ENCODE data around the gene DNAAF2. TPM values are rescaled to one million over a fixed set of nuclear protein-coding genes. Genes with fewer than 3 reads are reported as not detected.
A peak's percentile ranks its signal among the peaks of the same experiment; 100 is the strongest.
"Not testable (repeated sequence)": the region's sequence is repeated elsewhere in the genome, so short reads cannot be mapped to it uniquely, and the experiment has no call there.

DNAAF2 gene
- total RNA-seq, result 1 to 10 TPM; 7.2 to 8.0 TPM

- ATAC-seq (peak; percentile 48 to 53), DNase-seq (ENCODE audit: low spot score in 2 of 2) (peak; percentile 68 to 71)
- Mint-ChIP-seq H3K27ac (peak within 1 kb of the TSS; percentile 93 to 100), H3K9me3 (no peaks in the 10 kb centered on the region), H3K36me3 (peaks cover 31 to 40% of the 10 kb centered on the region in 2 donors)
These were observed at the start of gene DNAAF2 for GRCh38 chr14:49634547-49635334. DNAAF2 (minus strand) TSS chr14:49635244; CDS start chr14:49635149, 95 bp downstream.

- Mint-ChIP-seq H3K36me3 (peaks cover 28 to 37% of the 10 kb centered on the region in 2 donors), H3K9me3 (peaks cover 0 to 3% of the 10 kb centered on the region in 2 donors), H3K27ac (no peak overlapping the region)
- peak; percentile 20 to 58 for ATAC-seq
- no peak for DNase-seq (ENCODE audit: low spot score in 2 of 2)
These were observed 44.2 kb upstream of the DNAAF2 start for GRCh38 chr14:49679271-49679670.

GRCh38 chr14:49677643-49678042 lies 42.6 kb upstream of the DNAAF2 start:
- no peak for ATAC-seq
- Mint-ChIP-seq H3K36me3 (peaks cover 39 to 50% of the 10 kb centered on the region in 2 donors), H3K9me3 (peaks cover 0 to 1% of the 10 kb centered on the region in 2 donors), H3K27ac (no peak overlapping the region)
- no peak for DNase-seq (ENCODE audit: low spot score in 2 of 2)

GRCh38 chr14:49673586-49673985 lies 38.5 kb upstream of the DNAAF2 start:
- no peak for ATAC-seq
- Mint-ChIP-seq H3K9me3 (no peaks in the 10 kb centered on the region), H3K36me3 (peaks cover 27 to 39% of the 10 kb centered on the region in 2 donors)

GRCh38 chr14:49670475-49670874 lies 35.4 kb upstream of the DNAAF2 start:
- DNase-seq (ENCODE audit: low spot score in 2 of 2) (no peak), ATAC-seq (no peak)
- Mint-ChIP-seq H3K9me3 (no peaks in the 10 kb centered on the region), H3K36me3 (peaks cover 17 to 30% of the 10 kb centered on the region in 2 donors), H3K27ac (no peak overlapping the region)

More at GRCh38 chr14:49673586-49673985, 38.5 kb upstream of the DNAAF2 start:
- DNase-seq (ENCODE audit: low spot score in 2 of 2), result no peak
- H3K27ac Mint-ChIP-seq, result no peak overlapping the region

GRCh38 chr14:49659526-49660455 lies 24.7 kb upstream of the DNAAF2 start:
- DNase-seq (ENCODE audit: low spot score in 2 of 2), result no peak
- Mint-ChIP-seq H3K27ac (no peak overlapping the region), H3K9me3 (no peaks in the 10 kb centered on the region), H3K36me3 (no peaks in the 10 kb centered on the region)
- ATAC-seq, result no peak

GRCh38 chr14:49657500-49657899 lies 22.5 kb upstream of the DNAAF2 start:
- not testable (repeated sequence) for ATAC-seq; H3K36me3 Mint-ChIP-seq; DNase-seq (ENCODE audit: low spot score in 2 of 2); H3K9me3 Mint-ChIP-seq
- H3K27ac Mint-ChIP-seq, result peak overlapping the region in 1 of 2 donors; percentile 22

- ATAC-seq (no peak), DNase-seq (ENCODE audit: low spot score in 2 of 2) (no peak)
- Mint-ChIP-seq H3K9me3 (no peaks in the 10 kb centered on the region), H3K36me3 (peaks cover 0 to 6% of the 10 kb centered on the region in 2 donors), H3K27ac (no peak overlapping the region)
These were observed 19.5 kb upstream of the DNAAF2 start for GRCh38 chr14:49654511-49654910.

GRCh38 chr14:49653508-49653907 lies 18.5 kb upstream of the DNAAF2 start:
- Mint-ChIP-seq H3K27ac (no peak overlapping the region), H3K9me3 (no peaks in the 10 kb centered on the region), H3K36me3 (peaks cover 0 to 6% of the 10 kb centered on the region in 2 donors)
- DNase-seq (ENCODE audit: low spot score in 2 of 2) (no peak), ATAC-seq (no peak)

- peaks cover 7 to 34% of the 10 kb centered on the region in 2 donors for H3K36me3 Mint-ChIP-seq
- ATAC-seq, result no peak
- peak overlapping the region; percentile 31 to 49 for H3K27ac Mint-ChIP-seq
- no peaks in the 10 kb centered on the region for H3K9me3 Mint-ChIP-seq
- DNase-seq (ENCODE audit: low spot score in 2 of 2), result no peak
These were observed 7.1 kb upstream of the DNAAF2 start for GRCh38 chr14:49642163-49642562.

GRCh38 chr14:49641697-49642129 lies 6.7 kb upstream of the DNAAF2 start:
- peak overlapping the region; percentile 31 to 49 for H3K27ac Mint-ChIP-seq

GRCh38 chr14:49640540-49641417 lies 5.7 kb upstream of the DNAAF2 start:
- DNase-seq (ENCODE audit: low spot score in 2 of 2), result no peak
- Mint-ChIP-seq H3K36me3 (peaks cover 16 to 39% of the 10 kb centered on the region in 2 donors), H3K9me3 (no peaks in the 10 kb centered on the region), H3K27ac (no peak overlapping the region)
- ATAC-seq, result no peak

More at GRCh38 chr14:49641697-49642129, 6.7 kb upstream of the DNAAF2 start:
- Mint-ChIP-seq H3K9me3 (no peaks in the 10 kb centered on the region), H3K36me3 (peaks cover 10 to 34% of the 10 kb centered on the region in 2 donors)
- DNase-seq (ENCODE audit: low spot score in 2 of 2), result no peak
- ATAC-seq, result no peak

GRCh38 chr14:49637534-49638078 lies 2.6 kb upstream of the DNAAF2 start:
- H3K27ac Mint-ChIP-seq, result peak overlapping the region in 1 of 2 donors; percentile 47
- ATAC-seq (no peak), DNase-seq (ENCODE audit: low spot score in 2 of 2) (no peak)
- peaks cover 31 to 45% of the 10 kb centered on the region in 2 donors for H3K36me3 Mint-ChIP-seq
- H3K9me3 Mint-ChIP-seq, result no peaks in the 10 kb centered on the region

- ATAC-seq (no peak), DNase-seq (ENCODE audit: low spot score in 2 of 2) (no peak)
- H3K9me3 Mint-ChIP-seq, result no peaks in the 10 kb centered on the region
- H3K36me3 Mint-ChIP-seq, result peaks cover 31 to 45% of the 10 kb centered on the region in 2 donors
- peak overlapping the region; percentile 69 to 93 for H3K27ac Mint-ChIP-seq
These were observed 1.8 kb upstream of the DNAAF2 start for GRCh38 chr14:49636866-49637265.

GRCh38 chr14:49633640-49634546 lies 1.2 kb downstream of the DNAAF2 start:
- Mint-ChIP-seq H3K27ac (peak overlapping the region; percentile 93 to 99), H3K9me3 (no peaks in the 10 kb centered on the region), H3K36me3 (peaks cover 28 to 37% of the 10 kb centered on the region in 2 donors)
- DNase-seq (ENCODE audit: low spot score in 2 of 2) (peak; percentile 92 to 93), ATAC-seq (peak; percentile 81 to 86)

Measured in activated naive CD4-positive, alpha-beta T cell treated with anti-CD3 and anti-CD28 coated beads, Interleukin-2, amount 50 U/mL, for 72 hours (primary cell).